Colonic mucosa (tissue), 4 donors: ENCODE data around the gene KRT34. TPM values are rescaled to one million over a fixed set of nuclear protein-coding genes. Genes with fewer than 3 reads are reported as not detected.
"Not testable (repeated sequence)": the region's sequence is repeated elsewhere in the genome, so short reads cannot be mapped to it uniquely, and the experiment has no call there.

Experiments used
- DNase-seq: peaks from one replicate; pipeline ENCODE4 v3.0.0-alpha.2; 2020
- H3K27ac ChIP-seq: fragments of 200-600 bp; one replicate; pipeline ENCODE4 v1.8.0; 2021
- H3K27me3 ChIP-seq: fragments of 200-600 bp; one replicate; pipeline ENCODE4 v1.8.0; 2021
- H3K36me3 ChIP-seq: fragments of 200-600 bp; one replicate; pipeline ENCODE4 v1.8.0; 2021
- H3K4me1 ChIP-seq: fragments of 200-600 bp; one replicate; pipeline ENCODE4 v1.8.0; 2021; ENCODE audit warnings: mild to moderate bottlenecking
- H3K4me3 ChIP-seq: fragments of 200-600 bp; one replicate; pipeline ENCODE4 v1.8.0; 2021
- H3K9ac ChIP-seq, 2 donors: one replicate each; pipeline ENCODE4 v1.7.0; 2013; ENCODE audit warnings: control low read depth in 2 of 2, low read depth in 2 of 2, low read length in 2 of 2
- H3K9me3 ChIP-seq: fragments of 200-600 bp; one replicate; pipeline ENCODE4 v1.8.0; 2021
- intact Hi-C: fragments of 100-400 bp; cut with DNase I; formaldehyde crosslinking; loops from one replicate; pipeline ENCODE4 v1.14.1; 2022
- total RNA-seq, 2 donors: library from RNA; stranded (reverse); fragmentation: NEBNext Ultra II Directional in 1 of 2; extraction: Animal tissue kit (Norgen Biotek cat#: 25700) in 1 of 2; gene quantifications; one replicate each; pipeline ENCODE4 v1.2.1, GENCODE V29; 2021
- TF ChIP-seq, protein P1 (sequence below): fragments of 200-600 bp; IDR thresholded peaks from one replicate; pipeline ENCODE4 v1.8.0; 2022; ENCODE audit warnings: antibody characterized with exemption, mild to moderate bottlenecking
- donor health status: healthy.
- donor health status: DM: no; HTN: no; CAD: no.
- donor health status: DM: no; HTN: no; CAD: no.

Gene KRT34
- total RNA-seq, 2 donors from 2014 or later, result not detected

DNA sequence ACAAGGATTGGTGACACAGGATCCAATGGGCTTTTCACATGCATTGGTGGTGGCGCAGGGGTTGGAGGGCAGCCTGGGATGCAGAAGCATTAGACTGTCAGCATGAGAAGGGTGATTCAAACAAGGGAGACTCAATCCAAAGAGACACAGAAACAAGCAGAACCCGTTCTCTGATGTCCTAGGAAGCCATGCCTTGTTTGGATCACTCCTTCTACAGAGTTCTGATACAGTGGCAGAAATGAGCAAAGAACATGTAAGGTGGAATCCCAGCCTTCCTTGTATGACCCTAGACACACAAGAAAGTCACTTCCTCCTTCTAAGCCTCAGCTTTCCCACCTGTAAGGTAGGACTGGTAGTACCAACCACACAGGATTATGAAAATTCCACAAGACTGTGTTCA lies 18.2 kb downstream of the KRT34 start:
- intact Hi-C loops, result no loop called here
- Histone ChIP-seq H3K27ac (no peak overlapping the region), H3K4me1 (no peaks in the 10 kb centered on the region), H3K9me3 (no peaks in the 10 kb centered on the region), H3K9ac (no peak overlapping the region), H3K27me3 (no peaks in the 10 kb centered on the region), H3K36me3 (no peaks in the 10 kb centered on the region), H3K4me3 (no peak overlapping the region)
- DNase-seq, result no peak
- TF ChIP-seq, protein P1, sequence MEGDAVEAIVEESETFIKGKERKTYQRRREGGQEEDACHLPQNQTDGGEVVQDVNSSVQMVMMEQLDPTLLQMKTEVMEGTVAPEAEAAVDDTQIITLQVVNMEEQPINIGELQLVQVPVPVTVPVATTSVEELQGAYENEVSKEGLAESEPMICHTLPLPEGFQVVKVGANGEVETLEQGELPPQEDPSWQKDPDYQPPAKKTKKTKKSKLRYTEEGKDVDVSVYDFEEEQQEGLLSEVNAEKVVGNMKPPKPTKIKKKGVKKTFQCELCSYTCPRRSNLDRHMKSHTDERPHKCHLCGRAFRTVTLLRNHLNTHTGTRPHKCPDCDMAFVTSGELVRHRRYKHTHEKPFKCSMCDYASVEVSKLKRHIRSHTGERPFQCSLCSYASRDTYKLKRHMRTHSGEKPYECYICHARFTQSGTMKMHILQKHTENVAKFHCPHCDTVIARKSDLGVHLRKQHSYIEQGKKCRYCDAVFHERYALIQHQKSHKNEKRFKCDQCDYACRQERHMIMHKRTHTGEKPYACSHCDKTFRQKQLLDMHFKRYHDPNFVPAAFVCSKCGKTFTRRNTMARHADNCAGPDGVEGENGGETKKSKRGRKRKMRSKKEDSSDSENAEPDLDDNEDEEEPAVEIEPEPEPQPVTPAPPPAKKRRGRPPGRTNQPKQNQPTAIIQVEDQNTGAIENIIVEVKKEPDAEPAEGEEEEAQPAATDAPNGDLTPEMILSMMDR, result no peak

DNA sequence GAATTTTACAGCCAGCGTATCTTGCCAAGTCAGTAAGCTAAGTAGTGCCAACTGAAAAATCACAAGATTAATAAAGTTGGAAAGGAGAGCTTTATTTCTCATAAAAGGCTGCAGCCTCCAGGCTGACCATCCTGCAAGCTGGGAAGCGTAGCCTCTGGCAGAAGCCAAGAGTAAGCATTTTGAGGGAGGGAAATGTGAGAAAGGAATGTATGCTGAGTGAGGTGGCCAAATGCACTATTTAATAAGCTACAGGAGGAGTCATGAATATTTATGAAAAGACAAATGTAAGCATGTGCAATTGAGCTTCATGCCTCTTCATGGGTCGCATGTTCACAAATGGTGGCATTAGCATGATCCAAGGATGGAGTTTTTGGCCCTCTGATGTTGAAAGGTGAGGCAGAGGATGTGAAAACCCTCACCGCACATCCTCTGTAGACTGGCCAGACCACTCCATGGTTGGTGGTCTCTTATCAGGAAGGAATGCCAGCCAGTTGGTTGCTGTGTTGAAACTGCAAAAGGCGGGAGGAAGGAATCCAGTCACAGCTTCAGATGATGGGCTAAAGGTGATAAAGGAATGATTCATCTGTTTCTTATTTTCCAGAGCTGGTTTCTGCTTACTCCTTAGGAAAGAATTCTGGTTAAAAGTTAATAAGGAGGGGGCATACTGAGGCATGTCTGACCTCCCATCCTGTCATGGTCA lies 21.7 kb downstream of the KRT34 start:
- no peak for DNase-seq
- Histone ChIP-seq H3K27me3 (no peaks in the 10 kb centered on the region), H3K36me3 (no peaks in the 10 kb centered on the region), H3K27ac (no peak overlapping the region), H3K4me1 (no peaks in the 10 kb centered on the region), H3K9ac (no peak overlapping the region), H3K9me3 (no peaks in the 10 kb centered on the region), H3K4me3 (no peak overlapping the region)
- TF ChIP-seq, protein P1, result no peak
- intact Hi-C loops, result no loop called here

DNA sequence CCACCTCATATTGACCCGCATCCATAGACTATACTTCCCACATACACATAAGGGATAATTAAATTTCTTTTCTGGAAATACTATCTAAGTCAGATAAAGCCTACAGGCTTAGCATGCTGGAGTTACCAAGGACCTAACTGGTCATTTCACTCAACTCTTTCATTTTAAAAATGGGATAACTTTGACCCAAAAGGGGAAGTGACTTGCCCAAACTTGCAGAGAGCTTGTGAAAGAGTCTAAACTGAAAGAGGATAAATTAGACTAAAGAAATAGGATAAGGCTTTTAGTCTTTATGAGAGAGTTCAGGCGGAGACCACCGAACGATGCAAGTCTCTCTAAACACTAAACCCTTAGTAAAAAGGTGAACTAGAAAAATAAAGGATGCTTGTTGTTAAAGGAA lies 27.6 kb downstream of the KRT34 start:
- H3K4me1 ChIP-seq, result no peaks in the 10 kb centered on the region
- DNase-seq, result no peak
- no peak overlapping the region for H3K4me3 ChIP-seq
- H3K27ac ChIP-seq, result no peak overlapping the region
- intact Hi-C loops, result no loop called here
- no peaks in the 10 kb centered on the region for H3K27me3 ChIP-seq
- H3K9me3 ChIP-seq, result no peaks in the 10 kb centered on the region
- TF ChIP-seq, protein P1, result no peak
- no peak overlapping the region for H3K9ac ChIP-seq
- no peaks in the 10 kb centered on the region for H3K36me3 ChIP-seq

DNA sequence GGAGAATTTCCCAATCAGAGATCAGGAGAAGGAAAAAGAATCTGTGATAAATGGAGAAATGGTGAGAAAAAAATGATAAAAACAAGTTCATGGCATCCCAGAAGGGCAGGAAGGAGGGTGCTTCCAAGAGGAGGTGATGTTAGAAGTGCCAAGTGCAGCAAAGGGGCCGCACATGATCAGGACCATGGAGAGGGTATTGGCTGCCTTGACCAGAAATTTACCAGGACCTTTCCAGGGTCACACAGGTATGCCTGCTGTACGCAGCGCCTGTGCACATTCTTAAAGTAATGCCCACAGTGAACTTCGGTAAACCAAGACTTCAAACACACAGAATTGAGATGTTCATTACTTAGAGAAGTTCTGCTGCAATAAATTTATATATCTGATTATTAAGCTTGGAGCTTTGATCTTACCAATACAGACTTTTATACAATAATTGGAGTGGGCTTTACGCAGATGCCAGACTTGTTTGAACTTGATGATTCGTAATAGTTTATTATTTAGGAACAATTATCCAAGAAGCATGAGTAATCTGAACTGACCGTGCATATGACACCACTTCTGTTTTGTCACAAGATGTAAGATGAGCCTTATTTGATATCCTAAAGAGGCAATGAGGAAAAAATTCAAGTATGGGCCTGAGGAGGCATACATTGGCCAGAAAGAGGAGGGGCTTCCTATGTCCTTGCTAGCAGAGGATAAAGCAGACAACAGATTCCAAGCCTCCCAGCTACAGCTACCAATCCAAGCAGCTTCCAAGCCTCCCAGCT lies 29.3 kb downstream of the KRT34 start:
- intact Hi-C loops, result no loop called here
- TF ChIP-seq, protein P1, result no peak
- no peak for DNase-seq
- Histone ChIP-seq H3K4me1 (no peaks in the 10 kb centered on the region), H3K36me3 (no peaks in the 10 kb centered on the region), H3K9me3 (no peaks in the 10 kb centered on the region), H3K9ac (no peak overlapping the region), H3K27me3 (no peaks in the 10 kb centered on the region), H3K27ac (no peak overlapping the region), H3K4me3 (no peak overlapping the region)

DNA sequence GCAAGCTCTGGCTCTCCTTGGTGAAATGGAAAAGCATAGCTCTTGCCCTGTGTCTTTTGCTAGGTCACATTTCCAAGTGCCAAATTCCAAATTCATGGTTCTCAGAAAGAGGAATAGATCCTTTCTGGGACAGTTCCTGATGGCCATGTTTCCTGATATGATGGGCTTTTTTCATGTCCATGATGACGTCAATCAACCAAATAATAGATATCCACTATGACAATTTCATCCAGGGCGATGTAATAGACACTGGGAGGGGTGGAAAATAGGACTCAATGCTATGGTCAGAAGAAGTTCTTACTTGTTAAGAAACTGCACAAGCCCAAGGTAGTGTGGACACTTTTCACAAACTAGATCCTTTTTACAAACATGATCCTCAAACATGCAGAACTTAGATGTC lies 30.9 kb downstream of the KRT34 start:
- Histone ChIP-seq H3K4me3 (no peak overlapping the region), H3K9me3 (no peaks in the 10 kb centered on the region), H3K9ac (no peak overlapping the region), H3K27ac (no peak overlapping the region), H3K27me3 (no peaks in the 10 kb centered on the region), H3K36me3 (no peaks in the 10 kb centered on the region), H3K4me1 (no peaks in the 10 kb centered on the region)
- intact Hi-C loops, result no loop called here
- DNase-seq, result no peak
- TF ChIP-seq, protein P1, result no peak

DNA sequence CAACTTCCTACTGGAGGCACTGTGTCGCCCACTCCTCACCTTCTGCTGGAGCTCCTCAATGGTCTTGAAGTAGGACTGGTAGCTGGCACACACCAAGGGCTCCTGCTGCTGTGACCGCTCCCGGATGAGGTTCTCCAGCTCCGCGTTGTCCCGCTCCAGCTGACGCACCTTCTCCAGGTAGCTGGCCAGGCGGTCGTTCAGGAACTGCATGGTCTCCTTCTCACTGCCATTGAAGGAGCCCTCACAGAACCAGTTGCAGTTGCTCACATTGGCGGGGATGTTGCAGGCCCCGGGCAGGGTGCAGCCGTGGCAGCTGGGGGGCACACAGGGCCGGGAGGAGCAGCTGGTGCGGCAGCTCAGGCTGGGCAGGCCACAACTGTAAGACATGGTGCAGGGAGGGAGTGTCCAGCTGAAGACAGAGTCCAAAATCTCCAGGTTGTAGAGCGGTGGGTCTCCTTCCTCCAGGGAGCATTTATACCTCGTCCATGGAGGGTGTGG lies 31.7 kb downstream of the KRT34 start, which contains the start of gene KRT33A:
TSS of gene KRT33A (minus strand) at position 448 of the 498 bp plus-strand sequence. CDS start at position 387, 61 bp downstream.
- H3K4me3 ChIP-seq, H3K4me1 ChIP-seq, H3K9me3 ChIP-seq, DNase-seq, H3K36me3 ChIP-seq, H3K27ac ChIP-seq, intact Hi-C loops, H3K9ac ChIP-seq, H3K27me3 ChIP-seq: not testable (repeated sequence)
